ENCODE data around the gene OPTC.

- TF ChIP-seq CTCF (IDR thresholded peaks at IDR 0.05; ENCODE audit: insufficient read depth, low read length, poor library complexity, severe bottlenecking) (no peak), EZH2phosphoT487 (conservative IDR thresholded peaks at IDR 0.05; ENCODE audit: low read length) (no peak)
Observed at GRCh38 chr1:203471841-203472240, 22.1 kb upstream of the OPTC start.

All from SU-DHL-6 (cell line).